Renal cortical epithelial cell (primary cell): ENCODE data around the gene PLCB3. TPM values are rescaled to one million over a fixed set of nuclear protein-coding genes. Genes with fewer than 3 reads are reported as not detected.

Source experiments
- DNase-seq: peaks from one replicate; pipeline ENCODE4 v3.0.0-alpha.2; 2011; ENCODE audit warnings: low read depth
- total RNA-seq: library from RNA; depleted of rRNA; stranded (reverse); fragments of >200 nt; gene quantifications from 2 replicates; pipeline ENCODE4 v1.2.3, GENCODE V29; 2014

PLCB3 gene
- total RNA-seq, 1 donor from 2014 or later: 29.7 TPM

DNA sequence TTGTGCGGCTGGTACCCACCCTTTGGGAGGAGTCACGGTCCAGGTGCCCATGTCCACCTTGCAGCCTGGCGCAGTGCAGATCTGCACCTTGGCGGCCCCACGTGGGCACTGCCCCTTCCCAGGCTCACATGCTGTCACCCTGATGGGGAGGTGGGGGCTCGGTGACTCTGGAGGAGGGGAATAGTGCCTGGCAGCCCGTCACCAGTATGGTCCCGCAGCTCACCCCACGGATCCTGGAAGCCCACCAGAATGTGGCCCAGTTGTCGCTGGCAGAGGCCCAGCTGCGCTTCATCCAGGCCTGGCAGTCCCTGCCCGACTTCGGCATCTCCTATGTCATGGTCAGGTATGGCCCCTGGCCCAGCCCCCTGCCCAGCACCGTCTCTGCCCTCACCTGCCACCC is 30.5 kb upstream of the PLCB3 start:
- DNase-seq: no peak

DNA sequence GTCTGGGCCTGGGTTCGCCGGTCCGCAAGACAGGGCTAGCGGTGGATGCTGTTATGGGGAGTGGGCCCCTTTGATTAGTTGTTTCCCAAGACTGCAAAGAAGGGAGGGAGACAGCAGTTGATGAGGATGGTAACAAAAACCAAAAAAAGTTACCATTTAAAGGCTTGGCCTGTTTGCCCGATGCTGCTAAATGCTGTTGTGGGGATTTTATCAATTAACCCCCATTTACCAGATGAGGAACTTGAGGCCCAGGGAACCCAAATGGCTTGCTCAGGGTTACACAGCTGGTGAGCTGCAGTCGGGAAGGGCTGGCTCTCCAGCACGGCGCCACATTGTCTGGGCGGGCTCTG is 28.7 kb upstream of the PLCB3 start:
- DNase-seq: no peak

DNA sequence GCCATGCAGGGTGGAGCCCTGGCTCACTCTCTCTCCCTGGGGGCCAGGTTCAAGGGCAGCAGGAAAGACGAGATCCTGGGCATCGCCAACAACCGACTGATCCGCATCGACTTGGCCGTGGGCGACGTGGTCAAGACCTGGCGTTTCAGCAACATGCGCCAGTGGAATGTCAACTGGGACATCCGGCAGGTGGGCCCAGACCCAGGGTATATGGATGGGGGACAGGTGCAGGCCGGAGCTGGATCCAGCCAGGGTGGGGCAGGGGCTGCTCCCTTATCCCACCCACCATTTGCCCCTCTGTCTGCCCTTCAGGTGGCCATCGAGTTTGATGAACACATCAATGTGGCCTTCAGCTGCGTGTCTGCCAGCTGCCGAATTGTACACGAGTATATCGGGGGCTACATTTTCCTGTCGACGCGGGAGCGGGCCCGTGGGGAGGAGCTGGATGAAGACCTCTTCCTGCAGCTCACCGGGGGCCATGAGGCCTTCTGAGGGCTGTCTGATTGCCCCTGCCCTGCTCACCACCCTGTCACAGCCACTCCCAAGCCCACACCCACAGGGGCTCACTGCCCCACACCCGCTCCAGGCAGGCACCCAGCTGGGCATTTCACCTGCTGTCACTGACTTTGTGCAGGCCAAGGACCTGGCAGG is 28.2 kb upstream of the PLCB3 start:
- DNase-seq: no peak

DNA sequence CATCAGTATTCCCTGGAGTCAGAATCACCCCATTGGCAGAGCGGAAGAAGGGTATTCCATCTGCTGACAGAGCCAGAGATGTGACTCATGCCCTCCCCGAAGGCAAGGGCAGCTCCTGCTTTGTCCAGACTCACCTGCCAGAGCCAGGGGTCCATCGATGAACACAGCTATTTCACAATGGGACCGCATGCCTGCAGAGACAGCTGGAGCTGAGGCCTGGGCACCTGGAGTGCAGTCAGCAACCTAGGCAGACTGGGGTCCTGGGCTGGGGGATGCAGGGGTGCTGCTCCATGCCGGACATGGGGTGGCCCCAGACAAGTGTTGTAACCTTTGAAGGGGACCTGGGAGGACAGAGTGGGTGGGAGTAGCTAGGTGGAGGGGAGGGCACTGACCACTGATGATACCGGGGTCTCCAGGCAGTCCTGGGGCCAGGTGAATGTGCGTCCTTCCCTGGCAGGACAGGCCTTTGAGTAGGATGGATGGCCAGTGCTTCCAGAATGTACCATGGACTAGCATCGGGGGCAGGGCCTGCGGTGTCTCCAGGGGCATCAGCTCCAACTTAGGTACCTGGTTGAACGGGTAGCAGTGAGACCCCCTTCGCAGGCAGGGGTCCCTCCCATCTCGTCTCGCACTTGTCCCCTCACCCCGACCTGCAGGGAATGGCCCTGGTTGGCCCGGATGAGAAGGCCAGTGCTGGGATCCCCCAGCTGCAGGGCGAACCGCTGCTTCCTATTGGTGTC is 27.0 kb upstream of the PLCB3 start:
- no peak for DNase-seq

DNA sequence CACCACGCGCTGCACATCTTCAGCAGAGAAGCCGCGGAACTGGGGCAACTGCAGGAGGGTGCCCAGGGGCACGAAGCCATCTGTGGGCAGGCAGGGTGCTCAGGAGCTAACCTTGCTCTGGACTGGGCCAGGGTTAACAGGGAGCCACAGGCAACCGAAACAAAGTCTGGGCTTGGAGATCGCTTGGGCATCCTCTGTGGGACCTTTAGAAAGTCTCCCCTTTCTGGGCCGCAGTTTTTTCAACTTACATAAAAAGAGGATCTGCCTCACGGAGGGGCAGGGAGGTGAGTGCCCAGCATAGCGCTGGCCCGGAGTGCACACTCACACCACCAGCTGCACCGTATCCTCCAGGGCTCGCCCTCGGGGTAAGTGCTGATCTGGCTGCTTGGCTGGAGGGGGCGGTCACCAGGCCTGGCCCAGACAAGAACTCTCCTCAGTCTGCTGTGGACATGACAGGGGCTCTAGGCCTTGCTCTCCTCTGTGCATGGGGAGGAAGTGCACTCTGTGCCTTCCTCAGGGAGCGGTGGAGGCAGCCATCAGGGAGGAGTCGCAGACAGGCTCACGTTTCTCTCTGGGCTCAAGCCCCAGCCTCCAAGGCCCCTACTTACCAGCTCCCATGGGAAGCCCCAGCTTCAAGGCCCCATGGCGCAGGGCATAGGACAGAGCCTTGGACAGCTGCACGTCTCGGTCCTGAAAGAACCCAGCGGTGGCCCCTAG is 26.3 kb upstream of the PLCB3 start:
- no peak for DNase-seq

DNA sequence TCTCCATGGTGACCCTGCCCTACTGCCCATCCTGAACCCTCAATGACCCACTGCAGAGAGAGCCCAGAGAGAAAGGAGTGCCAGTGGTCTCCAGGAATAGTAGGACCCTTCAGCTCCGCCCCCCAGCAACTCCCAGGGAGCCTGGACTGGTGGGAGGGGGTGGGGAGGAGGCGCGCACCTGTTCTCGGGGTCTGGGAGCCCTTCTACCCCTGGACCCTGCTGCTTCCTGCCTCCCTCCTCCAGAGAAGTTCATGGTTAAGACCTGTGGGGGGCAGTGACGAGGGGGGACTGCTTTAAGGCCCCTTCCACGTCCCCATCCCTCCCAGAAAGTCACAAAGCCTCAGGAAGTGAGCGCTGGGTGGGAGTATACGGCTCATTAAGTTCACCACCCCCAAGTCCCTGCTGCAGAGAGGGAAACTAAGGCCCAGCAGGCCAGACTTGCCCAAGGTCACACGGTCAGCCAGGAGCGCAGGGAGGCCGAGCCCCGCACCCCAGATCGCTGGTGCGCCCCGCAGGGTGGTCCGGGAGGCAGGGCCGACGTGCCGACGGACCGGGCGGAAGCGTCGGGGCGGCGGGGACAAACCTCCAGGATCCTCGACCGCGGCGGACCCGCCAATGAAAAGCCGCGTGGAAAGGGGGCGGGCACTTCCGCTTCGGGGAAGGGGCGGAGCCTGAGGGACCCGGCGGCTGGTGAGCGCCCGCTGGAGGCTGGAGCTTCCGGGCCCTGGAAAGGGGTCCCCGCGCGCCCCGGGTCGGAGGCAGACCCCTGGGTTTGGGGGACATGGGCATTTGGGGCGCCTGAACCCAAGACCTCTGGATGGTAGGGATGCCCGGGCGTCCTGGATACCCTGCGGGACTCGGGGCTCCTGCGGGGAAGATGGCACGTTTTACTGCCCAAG is 25.5 kb upstream of the PLCB3 start, which contains the start of the genes NUDT22 and TRPT1:
NUDT22 (plus strand) TSS at position 667 of the 899 bp plus-strand sequence. CDS start 379 bp downstream, outside the sequence.
TRPT1 (minus strand) TSS at position 579 of the 899 bp plus-strand sequence; CDS start at position 253, 326 bp downstream.
- DNase-seq: peak; percentile 37

DNA sequence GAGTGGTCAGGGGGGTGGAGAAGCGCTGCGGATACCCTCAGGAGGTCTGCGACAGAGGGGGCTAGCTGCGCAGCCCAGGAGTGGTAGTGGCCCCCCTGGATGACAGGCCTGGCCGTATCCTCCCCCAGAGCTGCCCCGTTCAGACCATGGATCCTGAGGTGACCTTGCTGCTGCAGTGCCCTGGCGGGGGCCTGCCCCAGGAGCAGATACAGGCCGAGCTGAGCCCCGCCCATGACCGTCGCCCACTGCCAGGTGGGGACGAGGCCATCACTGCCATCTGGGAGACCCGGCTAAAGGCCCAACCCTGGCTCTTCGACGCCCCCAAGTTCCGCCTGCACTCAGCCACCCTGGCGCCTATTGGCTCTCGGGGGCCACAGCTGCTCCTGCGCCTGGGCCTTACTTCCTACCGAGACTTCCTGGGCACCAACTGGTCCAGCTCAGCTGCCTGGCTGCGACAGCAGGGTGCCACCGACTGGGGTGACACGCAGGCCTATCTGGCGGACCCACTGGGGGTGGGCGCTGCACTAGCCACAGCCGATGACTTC is 24.8 kb upstream of the PLCB3 start:
- no peak for DNase-seq

DNA sequence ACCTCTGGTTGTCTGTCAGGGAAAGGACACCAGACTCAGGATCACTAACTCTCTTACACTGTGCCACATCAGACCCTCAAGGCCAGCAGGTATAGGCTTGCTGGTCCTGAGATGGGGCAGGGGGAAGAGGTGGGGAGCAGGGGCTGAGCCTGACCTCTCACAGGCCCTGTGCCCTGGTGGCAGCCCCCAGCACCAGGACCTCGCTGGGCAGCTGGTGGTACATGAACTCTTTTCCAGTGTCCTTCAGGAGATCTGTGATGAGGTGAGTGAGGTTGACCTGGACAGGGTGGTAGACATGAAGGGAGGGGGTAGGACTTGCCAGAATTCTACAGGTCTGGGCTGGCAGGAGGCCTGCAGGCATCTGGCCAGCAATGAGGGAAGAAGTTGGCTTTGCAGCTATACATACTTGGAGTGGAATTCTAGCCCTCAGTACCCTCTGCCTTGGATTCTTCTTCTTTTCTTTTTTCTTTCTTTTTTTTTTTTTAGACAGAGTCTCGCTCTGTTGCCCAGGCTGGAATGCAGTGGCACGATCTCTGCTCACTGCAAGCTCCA is 23.8 kb upstream of the PLCB3 start:
- no peak for DNase-seq

DNA sequence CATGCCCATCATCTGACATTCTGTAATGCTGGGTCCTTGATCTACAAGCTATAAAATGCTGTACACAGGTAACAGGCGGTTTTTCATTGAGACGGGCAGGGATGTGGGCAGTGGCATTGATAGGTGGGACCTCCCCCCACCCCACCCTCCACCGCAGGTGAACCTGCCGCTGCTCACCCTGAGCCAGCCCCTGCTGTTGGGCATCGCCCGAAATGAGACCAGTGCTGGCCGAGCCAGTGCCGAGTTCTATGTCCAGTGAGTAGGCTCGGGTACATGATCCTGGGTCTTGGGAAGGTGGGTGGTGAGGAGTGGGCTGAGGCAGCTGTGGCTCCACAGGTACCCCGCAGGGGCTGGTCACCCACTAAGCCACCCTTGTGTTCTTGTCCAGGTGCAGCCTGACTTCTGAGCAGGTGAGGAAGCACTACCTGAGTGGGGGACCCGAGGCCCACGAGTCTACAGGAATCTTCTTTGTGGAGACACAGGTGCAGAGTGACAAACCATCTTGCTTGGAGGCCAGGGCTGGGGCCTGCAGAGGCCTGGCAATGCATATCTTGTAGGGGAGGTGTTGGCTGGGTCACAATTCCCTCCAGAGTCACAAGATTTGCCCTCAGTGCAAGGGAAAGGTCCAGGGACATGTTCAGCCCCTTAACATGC is 22.1 kb upstream of the PLCB3 start:
- DNase-seq: no peak

DNA sequence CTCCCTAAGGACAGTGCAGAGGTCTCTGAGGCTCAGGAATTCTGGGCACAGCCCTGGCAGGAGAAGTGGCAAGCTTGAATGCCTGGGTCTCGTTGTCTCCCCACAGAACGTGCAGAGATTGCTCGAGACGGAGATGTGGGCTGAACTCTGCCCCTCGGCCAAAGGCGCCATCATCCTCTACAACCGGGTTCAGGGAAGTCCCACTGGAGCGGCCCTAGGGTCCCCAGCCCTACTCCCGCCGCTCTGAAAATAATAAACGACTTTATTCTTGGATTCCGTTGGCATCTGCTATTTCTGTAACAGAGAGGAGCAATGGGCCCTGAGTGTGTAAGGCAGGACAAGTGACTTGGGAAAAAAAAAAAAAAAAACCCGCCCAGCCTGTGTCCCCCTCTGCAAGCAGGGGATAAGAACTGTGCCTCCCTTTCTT is 21.6 kb upstream of the PLCB3 start:
- DNase-seq: no peak

DNA sequence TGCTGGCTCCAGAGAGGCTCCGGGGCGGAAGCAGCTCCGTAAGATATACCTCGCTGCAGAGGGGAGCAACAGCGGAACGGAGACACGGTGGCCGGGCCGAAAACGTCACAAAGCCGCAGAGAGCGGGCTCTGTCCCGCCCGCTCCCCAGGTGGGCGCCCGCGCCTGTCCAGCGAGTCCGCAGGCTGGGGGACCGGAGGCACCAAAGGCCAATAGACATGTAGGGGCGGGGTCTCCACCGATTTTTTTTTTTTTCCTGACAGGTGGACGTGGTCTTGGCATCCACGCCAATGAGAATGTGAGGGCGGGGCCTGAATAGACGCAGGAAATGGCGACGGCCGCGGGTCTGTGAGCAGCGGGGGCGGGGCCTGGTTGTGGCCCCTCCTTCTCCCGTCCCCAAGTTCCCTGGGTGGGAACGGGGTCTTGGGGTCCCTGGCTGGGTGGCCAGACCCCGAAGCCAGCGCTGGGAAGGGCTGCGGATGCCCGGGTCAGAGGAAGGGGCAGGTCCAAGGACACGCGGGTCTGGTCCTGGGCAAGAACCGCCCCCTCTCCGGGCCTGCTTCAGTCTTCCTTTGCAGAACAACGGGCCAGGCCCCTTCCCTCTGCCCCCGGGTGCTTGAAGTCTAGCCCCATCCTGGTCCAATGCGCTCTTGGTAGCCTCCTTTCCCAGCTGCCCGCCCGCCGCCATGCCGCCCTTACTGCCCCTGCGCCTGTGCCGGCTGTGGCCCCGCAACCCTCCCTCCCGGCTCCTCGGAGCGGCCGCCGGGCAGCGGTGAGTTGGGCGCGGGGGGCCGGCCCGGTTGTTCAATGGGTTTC is 21.0 kb upstream of the PLCB3 start, which contains the start of gene DNAJC4:
DNAJC4 (plus strand) TSS at position 378 of the 814 bp plus-strand sequence; CDS start at position 685, 307 bp downstream.
- DNase-seq: peak; percentile 85

DNA sequence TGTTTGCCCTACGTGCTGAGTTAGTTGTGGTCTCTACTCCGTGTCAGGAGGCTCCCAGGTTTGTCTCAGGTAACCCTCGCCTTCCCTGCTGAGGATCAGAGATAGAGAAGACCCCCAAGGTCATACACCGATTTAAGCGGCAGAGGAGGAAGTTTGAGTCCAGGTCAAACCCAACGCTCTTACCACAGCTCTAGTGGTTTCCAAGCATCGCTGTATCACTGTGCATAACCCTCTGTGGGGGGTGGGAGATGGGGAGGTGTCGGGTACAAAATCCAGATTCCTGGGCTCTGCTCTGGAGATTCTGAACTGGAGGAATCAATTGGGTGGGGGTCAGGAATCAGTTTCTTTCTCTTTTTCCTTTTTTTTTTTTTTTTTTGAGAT is 20.4 kb upstream of the PLCB3 start:
- DNase-seq: no peak

DNA sequence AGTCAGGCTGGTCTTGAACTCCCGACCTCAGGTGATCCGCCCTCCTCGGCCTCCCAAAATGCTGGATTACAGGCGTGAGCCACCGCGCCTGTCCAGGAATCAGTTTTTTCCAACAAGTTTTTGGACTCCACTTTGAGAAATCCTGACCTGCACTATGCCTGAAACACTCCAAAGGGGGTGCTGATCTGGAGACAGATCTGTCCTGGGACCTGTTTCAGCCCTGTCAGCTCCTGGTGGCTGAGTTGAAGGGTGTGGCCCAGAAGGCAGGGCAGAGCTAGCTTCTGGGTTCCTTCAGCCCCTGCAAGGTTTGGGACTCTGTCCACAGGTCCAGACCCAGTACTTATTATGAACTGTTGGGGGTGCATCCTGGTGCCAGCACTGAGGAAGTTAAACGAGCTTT is 19.8 kb upstream of the PLCB3 start:
- DNase-seq: no peak

DNA sequence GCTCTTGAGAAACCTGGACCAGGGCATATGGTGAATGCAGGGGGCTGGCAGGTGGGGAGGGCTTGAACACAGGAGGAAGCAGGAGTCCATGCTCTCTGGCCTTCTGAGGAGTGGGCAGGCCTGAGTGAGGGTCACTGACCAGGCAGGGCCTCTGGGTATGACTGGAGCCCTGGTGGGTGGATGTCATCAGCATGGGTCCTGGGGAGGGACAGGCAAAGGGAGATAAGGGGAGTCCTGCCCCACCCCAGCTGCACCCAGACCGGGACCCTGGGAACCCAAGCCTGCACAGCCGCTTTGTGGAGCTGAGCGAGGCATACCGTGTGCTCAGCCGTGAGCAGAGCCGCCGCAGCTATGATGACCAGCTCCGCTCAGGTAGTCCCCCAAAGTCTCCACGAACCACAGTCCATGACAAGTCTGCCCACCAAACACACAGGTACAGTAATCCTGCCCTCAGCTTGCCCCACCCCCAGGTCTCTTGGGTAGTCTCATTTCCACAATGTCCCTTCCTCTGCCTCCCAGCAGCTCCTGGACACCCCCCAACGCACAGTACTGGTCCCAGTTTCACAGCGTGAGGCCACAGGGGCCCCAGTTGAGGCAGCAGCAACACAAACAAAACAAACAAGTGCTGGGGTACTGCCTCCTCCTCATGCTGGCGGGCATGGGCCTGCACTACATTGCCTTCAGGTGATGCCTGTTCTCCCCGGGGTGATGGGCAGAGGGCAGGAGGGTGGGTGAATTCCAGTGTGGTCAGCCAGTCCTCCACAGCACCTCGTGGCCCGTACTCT is 19.0 kb upstream of the PLCB3 start:
- DNase-seq: no peak

DNA sequence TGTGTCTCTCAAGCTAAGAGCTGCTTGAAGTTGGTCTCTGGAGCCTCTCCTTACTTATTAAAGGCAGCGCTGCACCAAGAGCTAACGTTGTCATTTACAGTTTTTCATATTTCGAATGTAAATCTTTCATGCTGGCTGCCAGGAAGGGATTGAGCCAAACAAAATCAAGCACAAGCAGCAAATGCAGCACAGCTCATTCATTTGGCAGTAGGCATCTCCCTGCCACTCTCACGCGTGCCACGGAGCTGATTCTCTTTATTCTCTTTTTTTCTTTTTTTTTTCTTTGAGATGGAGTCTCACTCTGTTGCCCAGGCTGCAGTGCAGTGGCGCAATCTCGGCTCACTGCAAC is 18.4 kb upstream of the PLCB3 start:
- no peak for DNase-seq

DNA sequence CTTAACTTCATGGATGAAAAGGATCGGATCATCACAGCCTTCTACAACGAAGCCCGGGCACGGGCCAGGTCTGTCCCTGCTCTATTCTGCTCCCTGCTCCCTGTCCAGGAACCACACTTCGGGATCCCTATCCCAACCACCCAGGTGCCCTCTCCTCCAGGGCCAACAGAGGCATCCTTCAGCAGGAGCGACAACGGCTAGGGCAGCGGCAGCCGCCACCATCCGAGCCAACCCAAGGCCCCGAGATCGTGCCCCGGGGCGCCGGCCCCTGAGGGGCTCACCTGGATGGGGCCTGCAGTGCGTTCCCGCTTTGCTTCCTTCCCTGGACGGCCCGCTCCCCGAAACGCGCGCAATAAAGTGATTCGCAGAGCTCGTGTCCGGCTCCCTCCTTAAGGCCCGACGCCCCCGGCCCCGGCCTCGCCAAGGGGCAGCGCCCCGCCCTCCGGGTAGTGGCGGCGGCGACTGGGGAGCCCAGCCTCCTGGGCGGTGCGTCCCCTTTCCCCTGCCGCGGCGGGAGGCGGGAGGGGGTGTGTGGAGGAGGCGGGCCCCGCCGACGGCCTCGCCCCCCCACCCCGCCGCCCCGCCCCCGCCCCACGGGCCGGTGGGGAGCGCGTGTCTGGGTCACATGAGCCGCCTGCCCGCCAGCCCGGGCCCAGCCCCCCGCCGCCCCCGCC is 17.3 kb upstream of the PLCB3 start, which contains the start of gene VEGFB:
VEGFB (plus strand) TSS at position 672 of the 674 bp plus-strand sequence. CDS start 250 bp downstream, outside the sequence.
- DNase-seq: no peak

DNA sequence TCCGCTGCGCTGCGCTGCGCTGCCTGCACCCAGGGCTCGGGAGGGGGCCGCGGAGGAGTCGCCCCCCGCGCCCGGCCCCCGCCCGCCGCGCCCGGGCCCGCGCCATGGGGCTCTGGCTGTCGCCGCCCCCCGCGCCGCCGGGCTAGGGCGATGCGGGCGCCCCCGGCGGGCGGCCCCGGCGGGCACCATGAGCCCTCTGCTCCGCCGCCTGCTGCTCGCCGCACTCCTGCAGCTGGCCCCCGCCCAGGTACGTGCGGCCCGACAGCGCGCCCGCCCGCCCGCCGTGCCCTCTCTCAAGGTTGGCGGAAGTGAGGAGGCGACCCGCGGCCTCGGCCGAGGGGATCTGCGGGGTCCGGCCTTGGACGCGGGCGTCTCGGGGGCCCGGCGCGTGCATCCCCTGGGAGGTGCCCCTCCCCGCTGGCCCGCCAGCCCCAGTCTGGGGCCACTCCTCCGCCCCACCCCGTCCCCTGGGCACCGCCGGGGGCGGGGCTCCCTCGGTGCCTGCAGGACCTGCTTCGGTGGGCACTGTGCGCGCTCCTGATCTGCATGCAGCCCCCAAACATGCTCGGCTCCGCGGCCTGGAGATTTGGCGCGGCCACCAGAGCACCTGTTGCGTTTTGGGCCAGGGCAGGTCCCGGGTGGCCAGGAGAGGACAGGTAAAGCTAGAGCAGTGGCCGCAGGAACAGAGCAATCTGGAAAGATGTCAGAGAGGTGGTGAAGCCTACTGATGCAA is 16.5 kb upstream of the PLCB3 start:
- DNase-seq: no peak
